GM21737 (cell line): ENCODE data around the gene FRMPD2.
"Not testable (repeated sequence)": the region's sequence is repeated elsewhere in the genome, so short reads cannot be mapped to it uniquely, and the experiment has no call there.

Source experiments
- ATAC-seq: cut with Tn5 transposase; IDR thresholded peaks from one replicate; pipeline ENCODE4 v1.9.1; 2021; ENCODE audit warnings: mild to moderate bottlenecking, moderate library complexity; ENCODE audit not compliant: unreplicated experiment

FRMPD2 gene

GRCh38 chr10:48254750-48255512 is 19.6 kb downstream of the FRMPD2 start:
- no peak for ATAC-seq

GRCh38 chr10:48253970-48254657 is 20.4 kb downstream of the FRMPD2 start:
- ATAC-seq, result no peak

- ATAC-seq, result no peak
These were observed 22.2 kb downstream of the FRMPD2 start for GRCh38 chr10:48252354-48252650.

GRCh38 chr10:48251525-48252353 is 22.8 kb downstream of the FRMPD2 start:
- no peak for ATAC-seq

GRCh38 chr10:48251152-48251524 is 23.4 kb downstream of the FRMPD2 start:
- no peak for ATAC-seq

GRCh38 chr10:48249763-48250351 is 24.6 kb downstream of the FRMPD2 start:
- ATAC-seq, result no peak

- no peak for ATAC-seq
These were observed 25.3 kb downstream of the FRMPD2 start for GRCh38 chr10:48249004-48249762.

GRCh38 chr10:48248462-48248861 is 26.0 kb downstream of the FRMPD2 start:
- ATAC-seq, result no peak

- ATAC-seq, result no peak
These were observed 26.8 kb downstream of the FRMPD2 start for GRCh38 chr10:48247680-48248079.

GRCh38 chr10:48246501-48246900 is 28.0 kb downstream of the FRMPD2 start:
- no peak for ATAC-seq

GRCh38 chr10:48245977-48246376 is 28.5 kb downstream of the FRMPD2 start:
- no peak for ATAC-seq

GRCh38 chr10:48243921-48244320 is 30.6 kb downstream of the FRMPD2 start:
- ATAC-seq, result not testable (repeated sequence)

- no peak for ATAC-seq
These were observed 31.0 kb downstream of the FRMPD2 start for GRCh38 chr10:48243487-48243886.

- no peak for ATAC-seq
These were observed 32.2 kb downstream of the FRMPD2 start for GRCh38 chr10:48242171-48242904.

- ATAC-seq, result no peak
These were observed 33.2 kb downstream of the FRMPD2 start for GRCh38 chr10:48241332-48241731.

GRCh38 chr10:48240196-48240595 is 34.3 kb downstream of the FRMPD2 start:
- ATAC-seq, result no peak

- ATAC-seq, result no peak
These were observed 34.9 kb downstream of the FRMPD2 start for GRCh38 chr10:48239618-48240017.

- no peak for ATAC-seq
These were observed 35.5 kb downstream of the FRMPD2 start for GRCh38 chr10:48238826-48239520.
